ENCODE results near the gene SNX9.

DNA sequence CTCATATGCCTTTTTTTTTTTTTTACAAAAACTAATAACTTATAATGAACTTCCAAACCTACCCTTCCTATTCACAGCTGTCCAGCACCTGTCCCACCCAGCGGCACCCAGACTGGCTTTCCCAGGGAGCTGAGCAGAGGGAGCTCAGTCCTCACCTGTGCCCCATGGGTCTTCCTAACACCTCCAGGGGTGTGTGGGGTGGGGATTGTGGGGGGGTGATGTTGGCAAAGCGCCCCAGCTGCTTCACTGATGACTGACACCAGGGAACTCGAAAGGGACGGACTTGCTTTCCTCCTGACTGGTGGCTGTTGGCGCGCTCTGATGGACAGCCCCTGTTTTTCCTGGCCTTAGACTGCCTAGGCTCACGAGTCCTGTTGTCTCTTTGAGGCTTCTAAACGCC, 144.4 kb downstream of the SNX9 start:
- TF ChIP-seq, protein P1, sequence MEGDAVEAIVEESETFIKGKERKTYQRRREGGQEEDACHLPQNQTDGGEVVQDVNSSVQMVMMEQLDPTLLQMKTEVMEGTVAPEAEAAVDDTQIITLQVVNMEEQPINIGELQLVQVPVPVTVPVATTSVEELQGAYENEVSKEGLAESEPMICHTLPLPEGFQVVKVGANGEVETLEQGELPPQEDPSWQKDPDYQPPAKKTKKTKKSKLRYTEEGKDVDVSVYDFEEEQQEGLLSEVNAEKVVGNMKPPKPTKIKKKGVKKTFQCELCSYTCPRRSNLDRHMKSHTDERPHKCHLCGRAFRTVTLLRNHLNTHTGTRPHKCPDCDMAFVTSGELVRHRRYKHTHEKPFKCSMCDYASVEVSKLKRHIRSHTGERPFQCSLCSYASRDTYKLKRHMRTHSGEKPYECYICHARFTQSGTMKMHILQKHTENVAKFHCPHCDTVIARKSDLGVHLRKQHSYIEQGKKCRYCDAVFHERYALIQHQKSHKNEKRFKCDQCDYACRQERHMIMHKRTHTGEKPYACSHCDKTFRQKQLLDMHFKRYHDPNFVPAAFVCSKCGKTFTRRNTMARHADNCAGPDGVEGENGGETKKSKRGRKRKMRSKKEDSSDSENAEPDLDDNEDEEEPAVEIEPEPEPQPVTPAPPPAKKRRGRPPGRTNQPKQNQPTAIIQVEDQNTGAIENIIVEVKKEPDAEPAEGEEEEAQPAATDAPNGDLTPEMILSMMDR (conservative IDR thresholded peaks at IDR 0.05), result no peak
- no peak for TF ChIP-seq ZFX (IDR thresholded peaks at IDR 0.05)
